Neuronal stem cell (in vitro differentiated cells): Measurements from ENCODE around the gene AZU1.
A peak's percentile ranks its signal among the peaks of the same experiment; 100 is the strongest.

ENCODE experiments used
- DNase-seq: peaks from one replicate; pipeline ENCODE4 v3.0.0-alpha.2; 2013; ENCODE audit warnings: low spot score
- H2AFZ ChIP-seq: one replicate; pipeline ENCODE4 v1.6.1; 2013; ENCODE audit warnings: mild to moderate bottlenecking, low read length, inconsistent platforms
- H2AK5ac ChIP-seq: 2 replicates; pipeline ENCODE4 v1.6.1; 2013; ENCODE audit warnings: low read depth, mild to moderate bottlenecking, inconsistent platforms, low read length, moderate library complexity, mixed read lengths
- H2BK120ac ChIP-seq: 2 replicates; pipeline ENCODE4 v1.6.1; 2013; ENCODE audit warnings: low read depth, mild to moderate bottlenecking, inconsistent platforms, low read length, moderate library complexity, mixed read lengths
- H2BK12ac ChIP-seq: one replicate; pipeline ENCODE4 v1.6.1; 2013; ENCODE audit warnings: low read length, inconsistent platforms
- H2BK15ac ChIP-seq: 2 replicates; pipeline ENCODE4 v1.6.1; 2013; ENCODE audit warnings: mild to moderate bottlenecking, low read length, inconsistent platforms, mixed read lengths
- H2BK5ac ChIP-seq: one replicate; pipeline ENCODE4 v1.6.1; 2013; ENCODE audit warnings: inconsistent platforms, mild to moderate bottlenecking, low read length, moderate library complexity
- H3K14ac ChIP-seq: one replicate; pipeline ENCODE4 v1.6.1; 2013; ENCODE audit warnings: low read length, inconsistent platforms
- H3K18ac ChIP-seq: 2 replicates; pipeline ENCODE4 v1.6.1; 2013; ENCODE audit warnings: low read length, inconsistent platforms
- H3K23ac ChIP-seq: 2 replicates; pipeline ENCODE4 v1.6.1; 2013; ENCODE audit warnings: low read depth, mild to moderate bottlenecking, mixed read lengths, low read length, inconsistent platforms; ENCODE audit not compliant: poor library complexity
- H3K27ac ChIP-seq: replicated peaks from 3 replicates; pipeline ENCODE4 v1.5.1; 2013; ENCODE audit warnings: low read length, inconsistent platforms
- H3K27me3 ChIP-seq, 3 experiments: 2 replicates each; pipeline ENCODE4 v1.6.1; 2013; ENCODE audit warnings: low read length in 3 of 3, mild to moderate bottlenecking in 2 of 3, inconsistent platforms in 1 of 3, low read depth in 1 of 3, mixed read lengths in 1 of 3, moderate library complexity in 1 of 3; ENCODE audit not compliant: control insufficient read depth in 3 of 3, insufficient read depth in 3 of 3
- H3K36me3 ChIP-seq, 2 donors: replicated peaks in 1 of 2; 2 replicates each; pipeline ENCODE4 v1.6.1; 2013; ENCODE audit warnings: low read length in 2 of 2; ENCODE audit not compliant: control insufficient read depth in 2 of 2, insufficient read depth in 2 of 2
- H3K4ac ChIP-seq: 2 replicates; pipeline ENCODE4 v1.6.1; 2013; ENCODE audit warnings: inconsistent platforms, mild to moderate bottlenecking, low read length, moderate library complexity
- H3K4me1 ChIP-seq, 2 donors: 1 replicate in 1 of 2; 2 replicates in 1 of 2; pipeline ENCODE4 v1.6.1; 2013; ENCODE audit warnings: low read length in 2 of 2, low read depth in 1 of 2; ENCODE audit not compliant: control insufficient read depth in 2 of 2, insufficient read depth in 1 of 2
- H3K4me2 ChIP-seq: one replicate; pipeline ENCODE4 v1.6.1; 2013; ENCODE audit warnings: mild to moderate bottlenecking, low read length, inconsistent platforms; ENCODE audit not compliant: insufficient read depth, poor library complexity, severe bottlenecking
- H3K4me3 ChIP-seq, 2 donors: 2 replicates each; pipeline ENCODE4 v1.5.1; 2013; ENCODE audit warnings: low read length in 2 of 2, mild to moderate bottlenecking in 2 of 2, inconsistent platforms in 1 of 2, moderate library complexity in 1 of 2
- H3K79me1 ChIP-seq: one replicate; pipeline ENCODE4 v1.6.1; 2013; ENCODE audit warnings: low read depth, mild to moderate bottlenecking, inconsistent platforms, low read length, moderate library complexity
- H3K9ac ChIP-seq: one replicate; pipeline ENCODE4 v1.6.1; 2013; ENCODE audit warnings: mild to moderate bottlenecking, low read depth, low read length, inconsistent platforms; ENCODE audit not compliant: poor library complexity
- H3K9me3 ChIP-seq, 2 donors: replicated peaks in 1 of 2; 2 replicates each; pipeline versions ENCODE3 to v1.6.1; 2013; ENCODE audit warnings: low read length in 2 of 2, mild to moderate bottlenecking in 2 of 2, inconsistent platforms in 1 of 2, low read depth in 1 of 2, mixed read lengths in 1 of 2, moderate library complexity in 1 of 2; ENCODE audit not compliant: control insufficient read depth in 2 of 2, insufficient read depth in 1 of 2
- H4K8ac ChIP-seq: one replicate; pipeline ENCODE4 v1.6.1; 2013; ENCODE audit warnings: low read depth, mild to moderate bottlenecking, inconsistent platforms, low read length, moderate library complexity
- H4K91ac ChIP-seq: one replicate; pipeline ENCODE4 v1.6.1; 2013; ENCODE audit warnings: low read length, low read depth, mild to moderate bottlenecking, inconsistent platforms; ENCODE audit not compliant: poor library complexity
- WGBS, 2 donors: extraction: QIAGEN DNeasy Blood & Tissue Kit; methylation state at CpG; one replicate each; pipeline ENCODE4 v1.1.7; 2013; ENCODE audit warnings: missing lambda C conversion rate in 2 of 2, mixed read lengths in 1 of 2; ENCODE audit not compliant: insufficient read length in 2 of 2, insufficient replicate concordance in 1 of 2; ENCODE audit errors: extremely low coverage in 2 of 2; 5-methylcytosine and 5-hydroxymethylcytosine counted together

The AZU1 gene

GRCh38 chr19:800360-801029, 27.1 kb upstream of the AZU1 start:
- H2BK5ac ChIP-seq = no peak overlapping the region
- H3K14ac ChIP-seq = no peak overlapping the region
- no peak overlapping the region for H2AK5ac ChIP-seq
- no peak overlapping the region for H2BK12ac ChIP-seq
- H3K4me1 ChIP-seq = peaks cover 18 to 32% of the 10 kb centered on the region in 2 donors
- no peak overlapping the region for H4K8ac ChIP-seq
- H3K27me3 ChIP-seq = no peaks in the 10 kb centered on the region
- H2AFZ ChIP-seq = no peak overlapping the region
- no peak overlapping the region for H2BK120ac ChIP-seq
- no peak overlapping the region for H2BK15ac ChIP-seq
- H3K27ac ChIP-seq = no peak overlapping the region
- H3K4me3 ChIP-seq = peak overlapping the region in 1 of 2 donors; percentile 11
- H3K18ac ChIP-seq = no peak overlapping the region
- WGBS, 2 donors = no CpG with 5 or more reads among the region's 17 CpGs
- no peak overlapping the region for H4K91ac ChIP-seq
- H3K36me3 ChIP-seq = peaks cover 47 to 74% of the 10 kb centered on the region in 2 donors
- H3K4me2 ChIP-seq = no peak overlapping the region
- peak overlapping the region; percentile 12 for H3K9ac ChIP-seq
- no peak overlapping the region for H3K4ac ChIP-seq
- H3K23ac ChIP-seq = no peak overlapping the region
- H3K79me1 ChIP-seq = peaks cover 25% of the 10 kb centered on the region
- no peak for DNase-seq
- H3K9me3 ChIP-seq = no peaks in the 10 kb centered on the region

DNA sequence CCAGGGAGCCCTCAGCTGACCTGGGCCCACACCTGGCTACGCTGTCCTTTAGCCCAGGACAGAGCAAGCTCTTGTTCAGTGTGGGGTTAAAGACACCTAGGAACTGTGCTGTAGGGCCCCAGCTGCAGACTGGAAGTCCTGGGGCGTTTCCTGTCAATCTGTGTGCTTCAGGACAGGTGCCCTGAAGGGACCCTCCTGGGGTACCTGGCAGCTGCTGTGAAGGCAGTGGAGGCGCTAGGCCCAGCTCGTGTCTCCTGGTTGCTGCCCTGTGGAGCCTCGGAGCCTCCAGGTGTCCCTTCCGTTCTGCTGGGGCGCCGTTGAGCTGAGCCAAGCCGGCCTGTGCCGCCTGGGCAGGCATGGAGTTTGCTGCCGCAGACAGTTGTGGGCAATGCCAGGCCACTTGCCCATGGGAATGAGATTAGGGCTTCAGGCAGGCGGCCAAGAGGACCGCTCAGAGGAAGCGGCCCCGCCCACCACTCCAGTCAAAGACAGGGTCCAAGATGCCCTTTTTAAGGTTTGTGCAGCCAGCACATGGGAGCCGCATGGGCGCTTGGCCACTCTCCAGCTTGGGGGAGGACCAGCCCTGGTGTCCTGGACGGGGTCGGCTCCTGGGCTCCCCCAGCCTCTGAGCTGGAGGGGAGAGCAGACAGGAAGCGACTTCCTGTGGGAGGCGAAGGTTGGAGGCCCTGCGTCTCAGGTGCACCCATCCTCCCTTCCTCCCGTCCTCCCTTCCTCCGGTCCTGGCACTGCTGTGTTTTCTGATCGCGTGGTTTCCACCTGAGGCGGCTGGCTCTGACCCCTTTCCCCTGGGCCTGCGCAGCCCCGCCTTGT, 26.4 kb upstream of the AZU1 start:
- H3K79me1 ChIP-seq = peaks cover 32% of the 10 kb centered on the region
- no peak overlapping the region for H4K8ac ChIP-seq
- H2BK120ac ChIP-seq = no peak overlapping the region
- H3K4ac ChIP-seq = peak overlapping the region; percentile 84
- no peak overlapping the region for H3K4me3 ChIP-seq
- no peak overlapping the region for H2BK15ac ChIP-seq
- no peak overlapping the region for H2AFZ ChIP-seq
- no peaks in the 10 kb centered on the region for H3K9me3 ChIP-seq
- H3K4me1 ChIP-seq = peaks cover 18 to 32% of the 10 kb centered on the region in 2 donors
- H3K36me3 ChIP-seq = peaks cover 54 to 81% of the 10 kb centered on the region in 2 donors
- peak overlapping the region; percentile 71 for H3K14ac ChIP-seq
- no peak overlapping the region for H4K91ac ChIP-seq
- peak overlapping the region; percentile 52 for H3K23ac ChIP-seq
- H3K18ac ChIP-seq = peak overlapping the region; percentile 7
- H3K4me2 ChIP-seq = peak overlapping the region; percentile 14
- no peak for DNase-seq
- peak overlapping the region; percentile 19 for H2AK5ac ChIP-seq
- H3K9ac ChIP-seq = peak overlapping the region; percentile 12
- no peak overlapping the region for H2BK5ac ChIP-seq
- WGBS, 2 donors = no CpG with 5 or more reads among the region's 29 CpGs
- no peaks in the 10 kb centered on the region for H3K27me3 ChIP-seq
- peak overlapping the region; percentile 16 for H2BK12ac ChIP-seq
- H3K27ac ChIP-seq = no peak overlapping the region

GRCh38 chr19:801861-802497, 25.7 kb upstream of the AZU1 start:
- Histone ChIP-seq H3K79me1 (peaks cover 36% of the 10 kb centered on the region), H3K18ac (peak overlapping the region; percentile 60), H3K36me3 (peaks cover 61 to 88% of the 10 kb centered on the region in 2 donors), H3K27me3 (no peaks in the 10 kb centered on the region), H3K4me2 (peak overlapping the region; percentile 24), H3K4me3 (no peak overlapping the region), H4K91ac (no peak overlapping the region), H2BK120ac (no peak overlapping the region), H2BK5ac (peak overlapping the region; percentile 26), H3K4ac (no peak overlapping the region), H3K23ac (peak overlapping the region; percentile 25), H3K9ac (peak overlapping the region; percentile 55), H3K14ac (peak overlapping the region; percentile 75), H3K27ac (peak overlapping the region; percentile 37), H4K8ac (no peak overlapping the region), H2AK5ac (peak overlapping the region; percentile 19), H3K4me1 (peaks cover 18 to 32% of the 10 kb centered on the region in 2 donors), H2BK12ac (no peak overlapping the region), H2BK15ac (no peak overlapping the region), H2AFZ (no peak overlapping the region), H3K9me3 (no peaks in the 10 kb centered on the region)
- DNase-seq = no peak
- WGBS, 2 donors = no CpG with 5 or more reads among the region's 23 CpGs
